ENCODE data around the gene TRAF2.

GRCh38 chr9:136944212-136944518 lies 57.8 kb downstream of the TRAF2 start:
- no peak for TF ChIP-seq SIN3A (IDR thresholded peaks at IDR 0.05; ENCODE audit: borderline replicate concordance, insufficient read depth, low read length)
- no peak for TF ChIP-seq REST (IDR thresholded peaks at IDR 0.05; ENCODE audit: insufficient read depth in 1 of 2, low read depth in 2 of 2, low read length in 2 of 2)
